SK-N-SH (cell line): ENCODE data around the gene RHEBL1. TPM values are rescaled to one million over a fixed set of nuclear protein-coding genes. Genes with fewer than 3 reads are reported as not detected.

Experiments
- CTCF ChIP-seq: fragments of 200-600 bp; sonication (generic); IDR thresholded peaks from 2 replicates; pipeline ENCODE4 v1.6.1; 2017; ENCODE audit warnings: antibody characterized with exemption, mild to moderate bottlenecking, moderate library complexity
- ELF1 ChIP-seq: IDR thresholded peaks from 2 replicates; pipeline ENCODE4 v1.4.0; 2012
- GATA2 ChIP-seq: sonication (generic); formaldehyde crosslinking; IDR thresholded peaks from 2 replicates; pipeline ENCODE4 v1.5.0; 2020; ENCODE audit warnings: mild to moderate bottlenecking, missing genetic modification reagents
- IRF3 ChIP-seq: fragments of 150-350 bp; IDR thresholded peaks from 2 replicates; pipeline ENCODE4 v1.6.1; 2016; ENCODE audit warnings: mild to moderate bottlenecking, low read depth, low read length
- JUND ChIP-seq: IDR thresholded peaks from 2 replicates; pipeline ENCODE4 v1.4.0; 2012
- MAX ChIP-seq: IDR thresholded peaks from 2 replicates; pipeline ENCODE4 v1.4.0; 2012; ENCODE audit warnings: low read depth
- MEF2A ChIP-seq: IDR thresholded peaks from 2 replicates; pipeline ENCODE4 v1.4.0; 2012; ENCODE audit warnings: low read depth, borderline replicate concordance
- MXI1 ChIP-seq: IDR thresholded peaks from 2 replicates; pipeline ENCODE4 v1.6.1; 2012; ENCODE audit warnings: mild to moderate bottlenecking, low read depth, low read length, improper control_type of control experiment
- NFIC ChIP-seq: IDR thresholded peaks from 2 replicates; pipeline ENCODE4 v1.4.0; 2012; ENCODE audit warnings: borderline replicate concordance
- PBX3 ChIP-seq: IDR thresholded peaks from 2 replicates; pipeline ENCODE4; 2012
- POLR2AphosphoS5 ChIP-seq: IDR thresholded peaks from 2 replicates; pipeline ENCODE4 v1.6.1; 2012; ENCODE audit warnings: low read depth, low read length
- RAD21 ChIP-seq: IDR thresholded peaks from 2 replicates; pipeline ENCODE4 v1.6.1; 2012; ENCODE audit warnings: mild to moderate bottlenecking, low read length
- RCOR1 ChIP-seq: fragments of 150-350 bp; IDR thresholded peaks from 2 replicates; pipeline ENCODE4 v1.6.1; 2017; ENCODE audit warnings: antibody characterized with exemption, low read length
- REST ChIP-seq: IDR thresholded peaks from 2 replicates; pipeline ENCODE4 v1.6.1; 2012; ENCODE audit warnings: mild to moderate bottlenecking, low read depth, low read length, moderate library complexity
- RFX5 ChIP-seq: IDR thresholded peaks from 2 replicates; pipeline ENCODE4 v1.6.1; 2012; ENCODE audit warnings: mild to moderate bottlenecking, improper control_type of control experiment, low read length
- RXRA ChIP-seq: IDR thresholded peaks from 2 replicates; pipeline ENCODE4 v1.4.0; 2012; ENCODE audit warnings: low read depth, mild to moderate bottlenecking, borderline replicate concordance
- SIN3A ChIP-seq: IDR thresholded peaks from 2 replicates; pipeline ENCODE4 v1.6.1; 2012; ENCODE audit warnings: low read depth, mild to moderate bottlenecking, low read length, moderate library complexity, borderline replicate concordance
- SMC3 ChIP-seq: IDR thresholded peaks from 2 replicates; pipeline ENCODE4 v1.6.1; 2012; ENCODE audit warnings: low read depth, low read length, improper control_type of control experiment
- USF1 ChIP-seq: IDR thresholded peaks from 2 replicates; pipeline ENCODE4 v1.4.0; 2012; ENCODE audit warnings: low read depth, borderline replicate concordance
- polyA plus RNA-seq, 3 experiments: library from polyadenylated mRNA; depleted of rRNA; stranded (reverse); fragments of >200 nt; gene quantifications; 2 replicates each; pipeline ENCODE4 v1.2.3, GENCODE V29; 2012

The RHEBL1 gene
- polyA plus RNA-seq, 1 of the 3 experiments (the other 2 are of a cell fraction) = 2.2 TPM

GRCh38 chr12:49018261-49019119 lies 51.3 kb downstream of the RHEBL1 start, which contains the start of gene PRKAG1 (continued):
- TF ChIP-seq POLR2AphosphoS5 (peak; percentile 91), ELF1 (peak; percentile 82), MAX (peak; percentile 93), RXRA (no peak), PBX3 (peak; percentile 61), USF1 (no peak; the same call in 1 of the 2 replicates), GATA2 (CRISPR knock-in tag) (no peak), RCOR1 (no peak), NFIC (no peak; the same call in 1 of the 2 replicates), MEF2A (no peak; the same call in 1 of the 2 replicates), SMC3 (no peak), SIN3A (peak; percentile 88), IRF3 (no peak), RAD21 (no peak), REST (peak; percentile 64), MXI1 (peak; percentile 70), CTCF (peak; percentile 57), JUND (no peak; the same call in 1 of the 2 replicates), RFX5 (no peak)
